Measurements from ENCODE around the gene NNT.

NNT gene

GRCh38 chr5:43623048-43623680 lies 20.2 kb downstream of the NNT start:
- DNase-seq (ENCODE audit: low read depth), result no peak
- TF ChIP-seq, protein P1, sequence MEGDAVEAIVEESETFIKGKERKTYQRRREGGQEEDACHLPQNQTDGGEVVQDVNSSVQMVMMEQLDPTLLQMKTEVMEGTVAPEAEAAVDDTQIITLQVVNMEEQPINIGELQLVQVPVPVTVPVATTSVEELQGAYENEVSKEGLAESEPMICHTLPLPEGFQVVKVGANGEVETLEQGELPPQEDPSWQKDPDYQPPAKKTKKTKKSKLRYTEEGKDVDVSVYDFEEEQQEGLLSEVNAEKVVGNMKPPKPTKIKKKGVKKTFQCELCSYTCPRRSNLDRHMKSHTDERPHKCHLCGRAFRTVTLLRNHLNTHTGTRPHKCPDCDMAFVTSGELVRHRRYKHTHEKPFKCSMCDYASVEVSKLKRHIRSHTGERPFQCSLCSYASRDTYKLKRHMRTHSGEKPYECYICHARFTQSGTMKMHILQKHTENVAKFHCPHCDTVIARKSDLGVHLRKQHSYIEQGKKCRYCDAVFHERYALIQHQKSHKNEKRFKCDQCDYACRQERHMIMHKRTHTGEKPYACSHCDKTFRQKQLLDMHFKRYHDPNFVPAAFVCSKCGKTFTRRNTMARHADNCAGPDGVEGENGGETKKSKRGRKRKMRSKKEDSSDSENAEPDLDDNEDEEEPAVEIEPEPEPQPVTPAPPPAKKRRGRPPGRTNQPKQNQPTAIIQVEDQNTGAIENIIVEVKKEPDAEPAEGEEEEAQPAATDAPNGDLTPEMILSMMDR (IDR thresholded peaks at IDR 0.05; ENCODE audit: low read length, missing control alignments), result no peak
- H3K4me3 ChIP-seq (replicated peaks; ENCODE audit: low read depth, low read length), result no peak overlapping the region

DNA sequence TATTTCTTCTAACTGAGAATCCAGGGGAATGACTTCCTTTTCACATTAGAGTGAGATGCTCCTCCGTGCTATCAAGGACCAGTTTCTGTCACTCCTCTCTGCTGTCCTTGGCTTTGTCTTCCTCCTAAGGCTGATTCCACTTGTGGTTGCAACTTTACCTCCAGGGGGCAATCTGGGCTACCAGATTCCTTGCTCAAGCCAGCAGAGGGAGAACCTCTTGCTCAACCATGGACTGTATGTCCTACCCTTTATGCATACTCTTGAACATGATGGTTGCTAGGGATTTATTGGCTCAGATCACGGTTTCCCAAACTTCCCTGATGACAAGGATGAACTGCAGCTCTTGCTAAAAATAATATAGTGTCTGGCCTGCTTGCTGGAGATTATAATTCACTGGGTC lies 24.0 kb downstream of the NNT start:
- peak; percentile 78 for DNase-seq (ENCODE audit: low read depth)
- H3K4me3 ChIP-seq (replicated peaks; ENCODE audit: low read depth, low read length), result no peak overlapping the region
- TF ChIP-seq, protein P1 (IDR thresholded peaks at IDR 0.05; ENCODE audit: low read length, missing control alignments), result peak; percentile 84

DNA sequence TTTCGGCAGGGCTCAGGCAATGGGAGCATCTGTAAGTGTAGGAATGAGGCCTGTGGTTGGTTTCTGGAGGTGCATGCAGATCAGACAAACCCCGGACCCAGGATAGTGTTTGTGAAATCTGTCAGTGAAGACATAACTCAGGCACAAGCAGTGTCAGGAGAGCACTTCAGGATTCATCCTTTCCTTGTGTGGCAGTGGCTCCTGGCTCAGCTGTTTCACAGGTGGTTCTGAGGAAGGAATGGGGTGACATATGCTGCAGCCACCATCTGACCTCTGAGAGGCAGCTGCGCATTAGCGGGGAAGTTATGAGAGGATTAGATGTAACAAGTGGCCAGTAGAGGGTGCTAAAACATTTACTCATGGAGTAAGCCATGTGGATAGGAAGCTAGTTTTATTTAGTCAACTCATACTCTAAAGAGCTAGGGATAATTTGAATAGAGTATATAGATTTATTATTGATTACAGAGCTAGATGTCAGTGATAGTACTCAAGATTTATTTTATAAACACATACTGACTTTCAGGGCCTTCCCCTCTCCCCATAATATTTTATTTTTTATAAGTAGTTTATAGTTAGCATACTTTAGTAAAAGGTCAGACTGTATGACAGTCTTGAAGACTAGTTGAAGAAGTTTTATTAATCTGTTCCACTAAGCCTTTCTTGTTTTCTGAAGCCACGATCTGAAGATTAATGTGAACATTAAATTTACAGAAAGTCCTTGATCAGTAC lies 28.4 kb downstream of the NNT start:
- peak; percentile 85 for DNase-seq (ENCODE audit: low read depth)
- TF ChIP-seq, protein P1 (IDR thresholded peaks at IDR 0.05; ENCODE audit: low read length, missing control alignments), result peak; percentile 68
- H3K4me3 ChIP-seq (replicated peaks; ENCODE audit: low read depth, low read length), result no peak overlapping the region

GRCh38 chr5:43634621-43635020 lies 31.6 kb downstream of the NNT start:
- TF ChIP-seq, protein P1 (IDR thresholded peaks at IDR 0.05; ENCODE audit: low read length, missing control alignments), result no peak
- no peak for DNase-seq (ENCODE audit: low read depth)
- H3K4me3 ChIP-seq (replicated peaks; ENCODE audit: low read depth, low read length), result no peak overlapping the region

DNA sequence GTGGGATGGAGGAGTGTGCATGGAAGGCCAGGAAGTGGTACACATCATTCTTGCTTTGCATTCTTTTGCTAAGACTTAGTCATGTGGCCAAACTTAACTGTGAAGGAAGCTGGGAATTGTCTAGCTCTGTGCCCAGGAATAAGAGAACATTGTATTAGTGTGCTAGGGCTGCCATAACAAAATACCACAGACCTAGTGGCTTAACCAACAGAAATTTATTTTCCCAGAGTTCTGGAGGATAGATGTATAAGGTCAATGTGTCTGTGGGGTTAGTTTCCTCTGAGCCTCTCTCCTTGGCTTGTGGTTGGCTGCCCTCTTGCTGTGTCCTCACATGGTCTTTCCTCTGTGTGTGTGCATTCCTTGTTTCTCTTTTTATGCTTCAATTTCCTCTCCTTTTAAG lies 32.4 kb downstream of the NNT start:
- H3K4me3 ChIP-seq (replicated peaks; ENCODE audit: low read depth, low read length), result no peak overlapping the region
- TF ChIP-seq, protein P1 (IDR thresholded peaks at IDR 0.05; ENCODE audit: low read length, missing control alignments), result no peak
- DNase-seq (ENCODE audit: low read depth), result peak; percentile 15

GRCh38 chr5:43636076-43636475 lies 33.1 kb downstream of the NNT start:
- TF ChIP-seq, protein P1 (IDR thresholded peaks at IDR 0.05; ENCODE audit: low read length, missing control alignments), result no peak
- no peak for DNase-seq (ENCODE audit: low read depth)
- no peak overlapping the region for H3K4me3 ChIP-seq (replicated peaks; ENCODE audit: low read depth, low read length)
